Progenitor cell of endocrine pancreas (in vitro differentiated cells): ENCODE data around the gene SLC28A1. TPM values are rescaled to one million over a fixed set of nuclear protein-coding genes. Genes with fewer than 3 reads are reported as not detected.

Experiments used
- DNase-seq: peaks from one replicate; pipeline ENCODE4 v3.0.0; 2021; ENCODE audit warnings: low spot score; ENCODE audit not compliant: unreplicated experiment
- H3K27ac Mint-ChIP-seq: 2 replicates; pipeline ENCODE4 v1.8.0; 2021; ENCODE audit warnings: mild to moderate bottlenecking, moderate library complexity, mixed read lengths
- H3K27me3 Mint-ChIP-seq: 2 replicates; pipeline ENCODE4 v1.8.0; 2021; ENCODE audit warnings: mixed read lengths
- H3K36me3 Mint-ChIP-seq: 2 replicates; pipeline ENCODE4 v1.8.0; 2022; ENCODE audit warnings: mixed read lengths; ENCODE audit not compliant: insufficient read depth
- H3K4me1 Mint-ChIP-seq: 2 replicates; pipeline ENCODE4 v1.8.0; 2021; ENCODE audit warnings: low read depth, mixed read lengths
- H3K4me3 Mint-ChIP-seq: 2 replicates; pipeline ENCODE4 v1.8.0; 2021; ENCODE audit warnings: low read depth, mild to moderate bottlenecking, moderate library complexity, mixed read lengths
- H3K9me3 Mint-ChIP-seq: 2 replicates; pipeline ENCODE4 v1.8.0; 2021; ENCODE audit warnings: low read depth, mixed read lengths
- CTCF ChIP-seq: fragments of 200-600 bp; sonication (generic); IDR thresholded peaks from one replicate; pipeline ENCODE4 v1.5.0; 2021; ENCODE audit warnings: antibody characterized with exemption, mild to moderate bottlenecking; ENCODE audit not compliant: unreplicated experiment
- total RNA-seq: library from RNA; stranded (reverse); gene quantifications from 2 replicates; pipeline ENCODE4 v1.2.1, GENCODE V29; 2021

Gene SLC28A1
- total RNA-seq, 1 donor from 2014 or later, result not detected

GRCh38 chr15:84868037-84868880 lies 16.2 kb upstream of the SLC28A1 start:
- Mint-ChIP-seq H3K27me3 (no peaks in the 10 kb centered on the region), H3K4me1 (no peaks in the 10 kb centered on the region), H3K27ac (no peak overlapping the region), H3K36me3 (peaks cover 19% of the 10 kb centered on the region), H3K9me3 (no peaks in the 10 kb centered on the region), H3K4me3 (no peak overlapping the region)
- TF ChIP-seq CTCF, result no peak
- DNase-seq, result no peak

GRCh38 chr15:84869510-84869909 lies 15.0 kb upstream of the SLC28A1 start:
- Mint-ChIP-seq H3K36me3 (peaks cover 16% of the 10 kb centered on the region), H3K9me3 (no peaks in the 10 kb centered on the region), H3K4me3 (no peak overlapping the region), H3K27me3 (no peaks in the 10 kb centered on the region), H3K27ac (no peak overlapping the region), H3K4me1 (peaks cover 1% of the 10 kb centered on the region)
- no peak for TF ChIP-seq CTCF
- no peak for DNase-seq

GRCh38 chr15:84871428-84871985 lies 13.0 kb upstream of the SLC28A1 start:
- H3K27me3 Mint-ChIP-seq, result no peaks in the 10 kb centered on the region
- H3K4me1 Mint-ChIP-seq, result peaks cover 8% of the 10 kb centered on the region
- H3K27ac Mint-ChIP-seq, result peak overlapping the region; percentile 49
- TF ChIP-seq CTCF, result peak; percentile 11
- H3K9me3 Mint-ChIP-seq, result no peaks in the 10 kb centered on the region
- H3K4me3 Mint-ChIP-seq, result no peak overlapping the region
- peaks cover 8% of the 10 kb centered on the region for H3K36me3 Mint-ChIP-seq
- DNase-seq, result no peak

GRCh38 chr15:84872009-84872910 lies 12.2 kb upstream of the SLC28A1 start:
- no peaks in the 10 kb centered on the region for H3K27me3 Mint-ChIP-seq
- peaks cover 8% of the 10 kb centered on the region for H3K4me1 Mint-ChIP-seq

More at GRCh38 chr15:84872009-84872910, 12.2 kb upstream of the SLC28A1 start:
- peak overlapping the region; percentile 49 for H3K27ac Mint-ChIP-seq
- no peaks in the 10 kb centered on the region for H3K9me3 Mint-ChIP-seq
- H3K4me3 Mint-ChIP-seq, result no peak overlapping the region
- no peak for DNase-seq
- no peak for TF ChIP-seq CTCF
- H3K36me3 Mint-ChIP-seq, result peaks cover 8% of the 10 kb centered on the region
